H1 (cell line): ENCODE measurements around the gene PDGFA. TPM values are rescaled to one million over a fixed set of nuclear protein-coding genes. Genes with fewer than 3 reads are reported as not detected.

ENCODE experiments used
- CTCF ChIA-PET: fragments of 300-600 bp; sonication (Branson Sonifier 250); formaldehyde crosslinking; loops from one replicate; lab custom pipeline; 2021; ENCODE audit not compliant: partially characterized antibody; lab: Charles Lee
- POLR2A ChIA-PET: fragments of 300-600 bp; sonication (Branson Sonifier 250); formaldehyde crosslinking; loops from one replicate; lab custom pipeline; 2021; ENCODE audit warnings: inconsistent platforms; ENCODE audit not compliant: partially characterized antibody; lab: Charles Lee
- DNase-seq, 2 experiments: peaks; one replicate each; pipeline versions ENCODE4 v3.0.0 to v3.0.0-alpha.2; 2010 to 2022; ENCODE audit warnings: low spot score in 2 of 2, low read depth in 1 of 2, mixed read lengths in 1 of 2
- FAIRE-seq: peaks from 2 replicates; lab custom pipeline; 2011; peaks lifted over from hg19 to GRCh38; lab: Jason Lieb, UNC
- H2AFZ ChIP-seq: 2 replicates; pipeline ENCODE4 v1.8.1; 2012; ENCODE audit warnings: low read length, inconsistent platforms
- H2AK5ac ChIP-seq: 2 replicates; pipeline ENCODE4 v1.6.1; 2013; ENCODE audit warnings: low read depth, low read length
- H2BK120ac ChIP-seq: replicated peaks from 2 replicates; pipeline ENCODE3; 2013; ENCODE audit warnings: low read depth, low read length, inconsistent platforms
- H2BK12ac ChIP-seq: 2 replicates; pipeline ENCODE4 v1.6.1; 2013; ENCODE audit warnings: low read depth, low read length
- H2BK15ac ChIP-seq: 2 replicates; pipeline ENCODE4 v1.6.1; 2013; ENCODE audit warnings: low read length
- H2BK20ac ChIP-seq: 2 replicates; pipeline ENCODE4 v1.6.1; 2013; ENCODE audit warnings: low read length
- H2BK5ac ChIP-seq: 2 replicates; pipeline ENCODE4 v1.6.1; 2013; ENCODE audit warnings: low read depth, low read length
- H3K14ac ChIP-seq: 2 replicates; pipeline ENCODE4 v1.6.1; 2013; ENCODE audit warnings: inconsistent platforms; ENCODE audit not compliant: insufficient read length
- H3K18ac ChIP-seq: 2 replicates; pipeline ENCODE4 v1.6.1; 2013; ENCODE audit warnings: low read length; ENCODE audit errors: extremely low read depth
- H3K23ac ChIP-seq: 2 replicates; pipeline ENCODE4 v1.6.1; 2013; ENCODE audit warnings: inconsistent platforms; ENCODE audit not compliant: insufficient read length
- H3K23me2 ChIP-seq: 2 replicates; pipeline ENCODE4 v1.6.1; 2013; ENCODE audit warnings: low read depth, low read length
- H3K27ac ChIP-seq: 2 replicates; pipeline ENCODE4 v1.6.1; 2011; ENCODE audit warnings: low read depth, low read length, inconsistent platforms
- H3K27me3 ChIP-seq, 4 experiments: replicated peaks in 1 of 4; 1 replicate in 1 of 4; 2 replicates in 3 of 4; pipeline versions ENCODE4 v1.6.1 to v1.8.1; 2011 to 2013; ENCODE audit warnings: low read length in 3 of 4, mild to moderate bottlenecking in 3 of 4, inconsistent platforms in 2 of 4, mixed read lengths in 2 of 4, moderate library complexity in 1 of 4; ENCODE audit not compliant: control insufficient read depth in 3 of 4, insufficient read depth in 3 of 4; ENCODE audit errors: extremely low read depth in 1 of 4
- H3K36me3 ChIP-seq, 4 experiments: 2 replicates each; pipeline versions ENCODE4 v1.6.1 to v1.8.1; 2011 to 2013; ENCODE audit warnings: mild to moderate bottlenecking in 4 of 4, low read length in 3 of 4, moderate library complexity in 2 of 4, control low read depth in 1 of 4, inconsistent platforms in 1 of 4; ENCODE audit not compliant: insufficient read depth in 4 of 4, control insufficient read depth in 2 of 4
- H3K4ac ChIP-seq: replicated peaks from 2 replicates; pipeline ENCODE3; 2013; ENCODE audit warnings: low read length, low read depth, mixed read lengths, inconsistent platforms; ENCODE audit not compliant: insufficient read length
- H3K4me1 ChIP-seq, 4 experiments: replicated peaks in 1 of 4; 1 replicate in 1 of 4; 2 replicates in 3 of 4; pipeline versions ENCODE4 v1.6.1 to v1.8.1; 2011 to 2013; ENCODE audit warnings: low read length in 3 of 4, inconsistent platforms in 2 of 4, mixed read lengths in 1 of 4; ENCODE audit not compliant: insufficient read depth in 4 of 4, control insufficient read depth in 3 of 4
- H3K4me2 ChIP-seq, 2 experiments: 2 replicates each; pipeline versions ENCODE4 v1.6.1 to v1.8.1; 2011 to 2013; ENCODE audit warnings: low read depth in 2 of 2, low read length in 2 of 2, control low read depth in 1 of 2, inconsistent platforms in 1 of 2, mild to moderate bottlenecking in 1 of 2; ENCODE audit not compliant: insufficient read depth in 1 of 2
- H3K4me3 ChIP-seq, 4 experiments: fragments of 200-600, 300-600 bp in 1 of 4; sonication (generic), shearing (Covaris generic), sonication (Bioruptor Twin) in 1 of 4; 2 replicates each; pipeline versions ENCODE4 v1.5.1 to v1.8.1; 2011 to 2016; ENCODE audit warnings: low read length in 4 of 4, low read depth in 3 of 4, control low read depth in 2 of 4, inconsistent platforms in 2 of 4, mild to moderate bottlenecking in 2 of 4, mixed read lengths in 1 of 4, moderate library complexity in 1 of 4; ENCODE audit not compliant: insufficient read depth in 2 of 4; ENCODE audit errors: extremely low read depth in 1 of 4
- H3K56ac ChIP-seq: replicated peaks from 2 replicates; pipeline ENCODE3; 2013; ENCODE audit warnings: low read depth, mild to moderate bottlenecking, mixed read lengths, low read length, inconsistent platforms; ENCODE audit not compliant: insufficient read length
- H3K79me1 ChIP-seq: 2 replicates; pipeline ENCODE4 v1.6.1; 2013; ENCODE audit warnings: low read depth, low read length, control low read depth
- H3K79me2 ChIP-seq, 2 experiments: 2 replicates each; pipeline versions ENCODE4 v1.6.1 to v1.8.1; 2012 to 2013; ENCODE audit warnings: low read length in 2 of 2, mild to moderate bottlenecking in 2 of 2, inconsistent platforms in 1 of 2; ENCODE audit not compliant: insufficient read depth in 2 of 2, control insufficient read depth in 1 of 2
- H3K9ac ChIP-seq, 4 experiments: replicated peaks in 1 of 4; 1 replicate in 1 of 4; 2 replicates in 3 of 4; pipeline versions ENCODE4 v1.6.1 to v1.8.1; 2011 to 2013; ENCODE audit warnings: low read depth in 3 of 4, low read length in 3 of 4, control low read depth in 2 of 4, mild to moderate bottlenecking in 2 of 4, moderate library complexity in 2 of 4, inconsistent platforms in 1 of 4; ENCODE audit errors: extremely low read depth in 1 of 4
- H3K9me3 ChIP-seq, 2 experiments: 2 replicates each; pipeline versions ENCODE4 v1.6.1 to v1.8.1; 2012 to 2013; ENCODE audit warnings: mild to moderate bottlenecking in 2 of 2, moderate library complexity in 2 of 2, control low read depth in 1 of 2, inconsistent platforms in 1 of 2, low read depth in 1 of 2, low read length in 1 of 2, mixed read lengths in 1 of 2; ENCODE audit not compliant: insufficient read depth in 2 of 2
- H4K20me1 ChIP-seq, 2 experiments: replicated peaks in 1 of 2; 2 replicates each; pipeline versions ENCODE3 to v1.8.1; 2011 to 2013; ENCODE audit warnings: inconsistent platforms in 2 of 2, low read length in 2 of 2, mild to moderate bottlenecking in 1 of 2; ENCODE audit not compliant: insufficient read depth in 2 of 2, control insufficient read depth in 1 of 2
- H4K5ac ChIP-seq: 2 replicates; pipeline ENCODE4 v1.6.1; 2013; ENCODE audit warnings: low read length, low read depth, mixed read lengths, inconsistent platforms; ENCODE audit not compliant: insufficient read length
- H4K8ac ChIP-seq: 2 replicates; pipeline ENCODE4 v1.8.0; 2013; ENCODE audit warnings: mild to moderate bottlenecking, moderate library complexity, low read length, inconsistent platforms; ENCODE audit not compliant: insufficient read depth; ENCODE audit errors: extremely low read depth
- H4K91ac ChIP-seq: replicated peaks from 2 replicates; pipeline ENCODE3; 2013; ENCODE audit warnings: low read length, mixed read lengths, inconsistent platforms; ENCODE audit not compliant: insufficient read length
- FOSL1 ChIP-seq: IDR thresholded peaks from 2 replicates; pipeline ENCODE4 v1.6.1; 2011; ENCODE audit warnings: mild to moderate bottlenecking, low read depth, low read length, moderate library complexity; ENCODE audit not compliant: insufficient read depth
- JUN ChIP-seq: IDR thresholded peaks from 2 replicates; pipeline ENCODE4 v1.6.1; 2011; ENCODE audit warnings: low read depth, mild to moderate bottlenecking, improper control_type of control experiment, low read length
- MAFK ChIP-seq: IDR thresholded peaks from 2 replicates; pipeline ENCODE4 v1.6.1; 2012; ENCODE audit warnings: low read depth, mild to moderate bottlenecking, improper control_type of control experiment, low read length
- RAD21 ChIP-seq, 2 experiments: IDR thresholded peaks in 1 of 2; conservative IDR thresholded peaks in 1 of 2; 2 replicates each; pipeline ENCODE4 v1.6.1; 2011; ENCODE audit warnings: low read depth in 2 of 2, low read length in 2 of 2, improper control_type of control experiment in 1 of 2, inconsistent platforms in 1 of 2, mild to moderate bottlenecking in 1 of 2, moderate library complexity in 1 of 2
- YY1 ChIP-seq: IDR thresholded peaks from 2 replicates; pipeline ENCODE4 v1.6.1; 2011; ENCODE audit warnings: low read depth, mild to moderate bottlenecking, low read length
- WGBS, 2 experiments: shearing (Covaris generic) in 1 of 2; methylation state at CpG; one replicate each; pipeline versions ENCODE4 v1.1.6 to v1.1.7; 2013 to 2015; ENCODE audit warnings: low lambda C conversion rate in 2 of 2, mixed read lengths in 2 of 2, inconsistent platforms in 1 of 2, low coverage in 1 of 2, missing lambda C conversion rate in 1 of 2; ENCODE audit not compliant: insufficient replicate concordance in 2 of 2, insufficient coverage in 1 of 2, insufficient read length in 1 of 2; ENCODE audit errors: extremely low coverage in 1 of 2, missing lambda C conversion rate in 1 of 2; 5-methylcytosine and 5-hydroxymethylcytosine counted together
- polyA plus RNA-seq, 7 experiments: library from polyadenylated mRNA; depleted of rRNA in 3 of 7; stranded (reverse) in 5 of 7; unstranded in 2 of 7; fragments of >200 nt in 5 of 7; fragments of 200-250 nt in 2 of 7; gene quantifications; 1 replicate in 5 of 7; 2 replicates in 1 of 7; 4 replicates in 1 of 7; pipeline versions ENCODE4 v1.2.1 to v1.2.3, GENCODE V29; 2011 to 2013; ENCODE audit warnings: missing spikeins in 2 of 7, mixed read lengths in 2 of 7
- total RNA-seq: library from RNA; stranded (reverse); fragmentation: NEBNext Ultra II Directional; extraction: Animal tissue kit (Norgen Biotek cat#: 25700); gene quantifications from 2 replicates; pipeline ENCODE4 v1.2.1, GENCODE V29; 2021

Gene PDGFA
- total and polyA plus RNA-seq, 2 of the 8 experiments (the other 6 are each of a cell fraction or from before 2014, with no cell fraction given), result 21.1 to 43.0 TPM

- peaks cover 0 to 3% (median 0%) of the 10 kb centered on the region in 4 experiments; a peak in 1 of 7 replicates for H3K27me3 ChIP-seq
- no peak overlapping the region for H3K4me3 ChIP-seq
- FAIRE-seq, result no peak
- H3K79me2 ChIP-seq, result no peaks in the 10 kb centered on the region
- H3K14ac ChIP-seq, result no peak overlapping the region
- H2BK20ac ChIP-seq, result peak overlapping the region; percentile 80; the same call in 1 of the 2 replicates
- no peak overlapping the region; the same call in 1 of the 2 replicates for H2AK5ac ChIP-seq
- H4K91ac ChIP-seq, result peak overlapping the region; percentile 65
- peak overlapping the region; percentile 73; the same call in 1 of the 2 replicates for H4K8ac ChIP-seq
- H3K4me1 ChIP-seq, result peaks cover 0 to 15% (median 10%) of the 10 kb centered on the region in 4 experiments; a peak in 5 of 7 replicates
- H2AFZ ChIP-seq, result no peak overlapping the region
- DNase-seq, result peak in 1 of 2 experiments; percentile 61
- H3K4ac ChIP-seq, result no peak overlapping the region
- POLR2A ChIA-PET, result interaction anchor here (1.3 to 2.2 kb wide), 4 partner anchors 12 to 133 kb away, joined by 3 to 9 read pairs (median 4); no protein-coding TSS in a partner anchor
- H3K23ac ChIP-seq, result no peak overlapping the region
- CTCF ChIA-PET, result interaction anchor here (0.6 to 1.3 kb wide), 2 partner anchors 24 to 146 kb away, joined by 3 to 4 read pairs; no protein-coding TSS in a partner anchor
- no peaks in the 10 kb centered on the region for H3K9me3 ChIP-seq
- H2BK15ac ChIP-seq, result 0 out of 2 replicates have a peak overlapping the region, but pooled peaks have one; percentile 46
- no peak overlapping the region for H3K4me2 ChIP-seq
- H2BK120ac ChIP-seq, result peak overlapping the region; percentile 22
- peak overlapping the region; percentile 80; the same call in 1 of the 2 replicates for H2BK12ac ChIP-seq
- H3K27ac ChIP-seq, result no peak overlapping the region
- H3K79me1 ChIP-seq, result no peaks in the 10 kb centered on the region; the same call in 1 of the 2 replicates
- no peak overlapping the region for H3K9ac ChIP-seq
- no peaks in the 10 kb centered on the region for H4K20me1 ChIP-seq
- TF ChIP-seq YY1 (no peak), FOSL1 (no peak), RAD21 (IDR thresholded peaks at IDR 0.05 in 1 of 2, conservative IDR thresholded peaks at IDR 0.05 in 1 of 2; ENCODE audit: low read depth in 2 of 2, low read length in 2 of 2) (no peak), JUN (no peak), MAFK (no peak)
- peak overlapping the region; percentile 5 for H4K5ac ChIP-seq
- peak overlapping the region; percentile 48; the same call in 1 of the 2 replicates for H3K18ac ChIP-seq
- WGBS, 2 experiments, result 72% methylated on average over 19 of the region's 21 CpGs; no CpG with 5 or more reads in 1 of the 2 experiments
- no peaks in the 10 kb centered on the region for H3K36me3 ChIP-seq
- peak overlapping the region; percentile 30 for H3K56ac ChIP-seq
- H2BK5ac ChIP-seq, result peak overlapping the region; percentile 52; the same call in 1 of the 2 replicates
- no peaks in the 10 kb centered on the region for H3K23me2 ChIP-seq
These were observed 18.4 kb upstream of the PDGFA start for GRCh38 chr7:537911-538634.
